Mucosa of stomach (tissue), 1 donor: ENCODE results near the gene SSBP1.
"Not testable (repeated sequence)": the region's sequence is repeated elsewhere in the genome, so short reads cannot be mapped to it uniquely, and the experiment has no call there.

ENCODE experiments used
- H3K27me3 ChIP-seq: one replicate; pipeline ENCODE4 v1.7.0; 2013; ENCODE audit warnings: mild to moderate bottlenecking, low read length; ENCODE audit not compliant: control insufficient read depth, insufficient read depth
- H3K36me3 ChIP-seq: one replicate; pipeline ENCODE4 v1.7.0; 2013; ENCODE audit warnings: low read length; ENCODE audit not compliant: control insufficient read depth, insufficient read depth
- H3K4me1 ChIP-seq: one replicate; pipeline ENCODE4 v1.7.0; 2013; ENCODE audit warnings: mild to moderate bottlenecking, low read length; ENCODE audit not compliant: control insufficient read depth, insufficient read depth
- H3K4me3 ChIP-seq: one replicate; pipeline ENCODE4 v1.7.0; 2013; ENCODE audit warnings: low read length
- H3K9ac ChIP-seq: one replicate; pipeline ENCODE4 v1.7.0; 2013; ENCODE audit warnings: mild to moderate bottlenecking, low read length, moderate library complexity
- H3K9me3 ChIP-seq: one replicate; pipeline ENCODE4 v1.7.0; 2013; ENCODE audit warnings: mild to moderate bottlenecking, low read length, moderate library complexity; ENCODE audit not compliant: control insufficient read depth
- donor health status: Pancreatic carcinoma.

SSBP1 gene

DNA sequence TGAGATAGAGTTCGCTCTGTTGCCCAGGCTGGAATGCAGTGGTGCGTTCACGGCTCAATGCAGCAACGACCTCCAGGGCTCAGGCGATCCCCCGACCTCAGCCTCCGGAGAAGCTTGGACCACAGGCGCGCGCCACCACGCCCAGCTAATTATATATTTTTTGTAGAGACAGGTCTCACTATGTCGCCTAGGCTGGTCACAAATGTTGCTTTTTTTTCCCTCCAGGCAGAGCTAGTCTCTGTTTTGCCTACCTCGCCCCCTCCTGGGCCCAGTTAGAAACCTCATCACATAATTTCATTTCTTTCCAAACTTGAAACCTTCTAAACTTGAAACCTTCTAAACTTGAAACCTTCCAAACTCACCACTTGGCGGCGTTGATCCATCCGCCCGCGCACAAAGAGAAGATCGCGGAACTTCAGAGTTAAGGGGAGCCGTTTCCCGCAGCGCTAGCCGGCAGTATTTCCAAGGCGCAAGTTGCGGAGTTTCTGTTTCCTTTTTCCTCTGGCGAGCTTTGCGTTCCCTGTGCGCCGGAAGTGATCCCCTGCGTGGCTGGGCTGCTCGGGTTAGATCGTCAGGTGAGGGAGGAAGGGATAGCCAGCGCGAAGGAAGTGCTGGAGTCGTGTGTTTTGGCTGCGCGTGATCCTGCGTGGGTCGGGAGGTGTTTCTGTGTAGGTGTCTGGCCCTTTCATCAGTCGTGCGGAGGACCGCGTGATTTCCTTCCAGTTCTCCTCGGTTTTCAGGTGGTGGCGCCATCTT lies at the start of gene SSBP1:
TSS of gene SSBP1 (plus strand) at position 523 of the 756 bp plus-strand sequence. CDS start 809 bp downstream, outside the sequence.
- Histone ChIP-seq H3K36me3 (no peaks in the 10 kb centered on the region), H3K9me3 (no peaks in the 10 kb centered on the region)

GRCh38 chr7:141689072-141689825 lies 48.9 kb upstream of the SSBP1 start:
- not testable (repeated sequence) for H3K9ac ChIP-seq, H3K27me3 ChIP-seq

More for the DNA sequence above, at the start of gene SSBP1:
- Histone ChIP-seq H3K27me3 (no peaks in the 10 kb centered on the region), H3K4me3 (peak within 1 kb of the TSS; percentile 81), H3K4me1 (peaks cover 4% of the 10 kb centered on the region), H3K9ac (peak within 1 kb of the TSS; percentile 88)

DNA sequence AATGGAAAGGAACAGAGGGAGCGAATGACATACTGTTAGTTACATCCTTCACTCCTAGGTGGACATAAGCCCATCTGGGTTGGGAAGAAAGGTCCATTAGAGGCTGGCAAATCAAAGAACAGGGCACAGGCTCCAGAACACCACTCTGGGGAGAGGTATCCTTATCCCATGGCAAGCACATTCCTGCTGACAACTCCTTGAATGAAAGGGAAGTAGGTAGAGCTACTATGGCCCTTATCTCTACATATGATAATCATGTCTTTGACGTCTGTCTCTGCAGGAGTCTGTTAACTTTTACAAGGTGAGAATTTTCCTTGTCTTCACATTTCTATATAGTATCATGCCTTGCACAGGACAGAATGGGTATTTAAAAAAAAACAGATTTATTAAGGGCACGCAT lies 46.6 kb upstream of the SSBP1 start:
- no peaks in the 10 kb centered on the region for H3K36me3 ChIP-seq
- H3K27me3 ChIP-seq, result no peaks in the 10 kb centered on the region
- peaks cover 23% of the 10 kb centered on the region for H3K4me1 ChIP-seq
- no peaks in the 10 kb centered on the region for H3K9me3 ChIP-seq
- H3K4me3 ChIP-seq, result no peak overlapping the region
- H3K9ac ChIP-seq, result no peak overlapping the region

More at GRCh38 chr7:141689072-141689825, 48.9 kb upstream of the SSBP1 start:
- H3K4me1 ChIP-seq, H3K9me3 ChIP-seq, H3K4me3 ChIP-seq, H3K36me3 ChIP-seq: not testable (repeated sequence)

DNA sequence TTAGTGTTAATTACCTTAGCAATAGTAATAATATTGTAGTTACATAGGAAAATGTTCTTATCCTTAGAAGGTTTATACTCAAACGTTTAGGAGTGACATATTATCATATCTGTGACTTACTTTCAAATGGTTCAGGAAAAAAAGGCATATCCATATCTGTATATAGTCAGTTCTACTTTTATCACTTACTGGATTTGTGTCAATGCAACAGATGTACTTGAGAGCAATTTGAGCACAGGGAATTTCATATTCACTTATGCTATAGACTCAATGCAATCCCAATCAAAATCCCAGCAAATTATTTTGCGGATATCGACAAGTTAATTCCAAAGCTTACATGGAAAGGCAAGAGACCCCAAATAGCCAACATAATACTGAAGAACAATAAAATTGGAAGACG lies 46.2 kb upstream of the SSBP1 start:
- Histone ChIP-seq H3K27me3 (no peaks in the 10 kb centered on the region), H3K9me3 (no peaks in the 10 kb centered on the region), H3K9ac (no peak overlapping the region), H3K4me1 (peaks cover 28% of the 10 kb centered on the region), H3K4me3 (no peak overlapping the region), H3K36me3 (no peaks in the 10 kb centered on the region)

DNA sequence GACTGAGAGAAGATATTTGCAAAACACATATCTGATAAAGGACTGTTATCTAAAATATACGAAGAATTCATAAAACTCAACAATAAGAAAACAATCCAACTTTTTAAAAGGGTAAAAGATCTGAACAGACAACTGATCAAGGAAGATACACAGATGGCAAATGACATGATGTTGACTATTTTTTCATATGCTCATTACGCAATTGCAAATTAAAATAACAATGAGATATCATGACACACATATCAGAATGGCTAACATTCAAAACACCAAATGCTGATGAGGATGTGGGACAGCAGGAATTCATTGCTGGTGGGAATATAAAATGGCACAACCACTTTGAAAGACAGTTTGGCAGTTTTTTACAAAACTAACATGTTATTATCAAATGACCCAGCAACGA lies 45.1 kb upstream of the SSBP1 start:
- H3K4me3 ChIP-seq, result no peak overlapping the region
- no peak overlapping the region for H3K9ac ChIP-seq
- H3K9me3 ChIP-seq, result no peaks in the 10 kb centered on the region
- H3K27me3 ChIP-seq, result no peaks in the 10 kb centered on the region
- peaks cover 38% of the 10 kb centered on the region for H3K4me1 ChIP-seq
- H3K36me3 ChIP-seq, result no peaks in the 10 kb centered on the region

- H3K9ac ChIP-seq, result peak overlapping the region; percentile 55
- no peaks in the 10 kb centered on the region for H3K9me3 ChIP-seq
- no peaks in the 10 kb centered on the region for H3K36me3 ChIP-seq
- no peak overlapping the region for H3K4me3 ChIP-seq
- peaks cover 48% of the 10 kb centered on the region for H3K4me1 ChIP-seq
- H3K27me3 ChIP-seq, result no peaks in the 10 kb centered on the region
Observed at GRCh38 chr7:141695803-141696289, 42.3 kb upstream of the SSBP1 start.

DNA sequence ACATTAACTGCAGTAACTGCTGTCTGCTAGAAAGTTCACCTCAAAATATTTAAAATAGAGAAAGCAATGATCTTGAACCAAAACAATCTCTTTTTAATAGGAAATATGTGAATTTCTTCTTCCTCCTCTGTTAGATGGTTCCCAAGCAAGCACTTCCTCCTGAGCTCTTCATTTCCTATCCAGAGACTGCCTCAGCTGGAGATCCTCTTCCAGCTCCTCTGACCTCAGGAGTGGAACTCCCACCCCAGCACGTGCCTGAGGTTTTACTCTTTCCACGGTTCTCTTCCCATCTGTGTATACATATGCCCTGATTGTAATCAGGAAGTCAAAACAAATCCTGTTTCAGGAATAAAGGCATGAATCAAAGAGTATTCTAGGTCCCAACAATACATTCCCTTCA lies 41.8 kb upstream of the SSBP1 start:
- peak overlapping the region; percentile 55 for H3K9ac ChIP-seq
- H3K9me3 ChIP-seq, result no peaks in the 10 kb centered on the region
- no peak overlapping the region for H3K4me3 ChIP-seq
- H3K4me1 ChIP-seq, result peaks cover 48% of the 10 kb centered on the region
- no peaks in the 10 kb centered on the region for H3K27me3 ChIP-seq
- H3K36me3 ChIP-seq, result no peaks in the 10 kb centered on the region

DNA sequence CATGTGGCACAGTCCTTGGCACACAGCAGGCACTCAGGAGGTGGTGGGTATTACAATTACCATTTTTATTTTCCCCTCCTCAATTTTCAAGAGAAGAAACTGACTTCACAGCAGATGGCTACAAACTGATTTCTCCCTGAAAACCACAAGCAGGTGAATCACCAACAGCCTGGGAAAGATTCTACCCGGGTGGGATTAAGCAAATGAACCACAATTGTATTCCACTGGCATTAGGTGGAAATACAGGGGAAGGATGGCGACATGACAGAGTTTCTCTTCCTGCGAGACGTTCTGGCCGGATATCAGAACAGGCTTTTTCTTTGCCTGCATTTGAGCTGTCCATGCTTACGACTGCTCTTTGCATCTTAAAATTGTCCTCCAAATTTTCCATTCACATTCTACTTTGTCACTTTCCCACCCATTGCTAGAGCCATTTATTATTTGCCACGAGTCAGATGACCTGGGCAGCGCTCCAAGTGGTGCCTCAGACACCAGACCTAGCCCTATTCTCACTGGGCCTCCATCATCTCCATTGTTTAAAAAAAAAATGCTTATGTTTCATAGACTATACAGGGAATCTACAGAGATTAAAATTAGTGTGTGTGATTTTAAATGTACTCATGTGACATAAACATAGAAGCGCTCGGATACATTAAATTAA lies 40.8 kb upstream of the SSBP1 start:
- Histone ChIP-seq H3K27me3 (no peaks in the 10 kb centered on the region), H3K4me1 (peaks cover 49% of the 10 kb centered on the region), H3K9ac (no peak overlapping the region), H3K9me3 (no peaks in the 10 kb centered on the region), H3K4me3 (no peak overlapping the region), H3K36me3 (no peaks in the 10 kb centered on the region)

GRCh38 chr7:141698247-141699015 lies 39.7 kb upstream of the SSBP1 start:
- peaks cover 60% of the 10 kb centered on the region for H3K4me1 ChIP-seq
- H3K9me3 ChIP-seq, result no peaks in the 10 kb centered on the region
- no peaks in the 10 kb centered on the region for H3K27me3 ChIP-seq
- H3K4me3 ChIP-seq, result no peak overlapping the region
- H3K9ac ChIP-seq, result no peak overlapping the region
- H3K36me3 ChIP-seq, result no peaks in the 10 kb centered on the region

- Histone ChIP-seq H3K4me1 (peaks cover 64% of the 10 kb centered on the region), H3K4me3 (no peak overlapping the region)
Observed at GRCh38 chr7:141699860-141700259, 38.3 kb upstream of the SSBP1 start.

DNA sequence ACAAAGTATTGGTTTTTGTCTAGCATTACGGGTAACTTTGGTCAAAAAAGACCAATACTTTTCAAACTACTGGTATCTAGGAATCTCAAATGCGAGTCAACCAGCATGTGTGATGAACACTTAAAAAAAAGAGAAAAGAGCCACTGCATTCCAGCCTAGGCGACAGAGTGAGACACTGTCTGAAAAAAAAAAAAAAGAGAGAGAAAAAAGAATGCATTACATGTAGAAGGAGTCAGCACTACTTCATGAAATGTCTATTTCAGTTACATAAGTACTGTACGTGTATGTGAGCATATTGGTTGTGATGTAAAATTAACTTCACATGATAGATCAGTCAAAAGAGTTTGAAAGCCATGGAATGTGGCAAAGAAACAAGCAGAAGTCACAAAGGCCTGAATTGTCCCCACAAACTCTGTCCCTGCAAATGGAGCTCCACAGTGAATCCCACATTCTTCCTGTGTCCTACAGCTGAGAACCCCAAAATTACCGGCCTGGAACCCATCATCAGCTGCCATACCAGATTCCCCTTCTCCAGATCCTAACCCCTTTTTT lies 37.8 kb upstream of the SSBP1 start:
- no peaks in the 10 kb centered on the region for H3K27me3 ChIP-seq
- H3K9me3 ChIP-seq, result no peaks in the 10 kb centered on the region
- no peaks in the 10 kb centered on the region for H3K36me3 ChIP-seq
- H3K4me1 ChIP-seq, result peaks cover 64% of the 10 kb centered on the region
- H3K4me3 ChIP-seq, result peak overlapping the region; percentile 51
- H3K9ac ChIP-seq, result peak overlapping the region; percentile 74

More at GRCh38 chr7:141699860-141700259, 38.3 kb upstream of the SSBP1 start:
- Histone ChIP-seq H3K9me3 (no peaks in the 10 kb centered on the region), H3K27me3 (no peaks in the 10 kb centered on the region), H3K36me3 (no peaks in the 10 kb centered on the region), H3K9ac (no peak overlapping the region)
